Aorta (tissue), 4 donors: ENCODE results near the gene GRB10. TPM values are rescaled to one million over a fixed set of nuclear protein-coding genes. Genes with fewer than 3 reads are reported as not detected.

Experiments
- polyA plus RNA-seq, 2 donors: library from polyadenylated mRNA; stranded (reverse); fragments of 200-250 nt; gene quantifications; one replicate each; pipeline ENCODE4 v1.2.3, GENCODE V29; 2013
- total RNA-seq, 2 donors: library from RNA; stranded (reverse); fragmentation: NEBNext Ultra II Directional; extraction: Animal tissue kit (Norgen Biotek cat#: 25700); gene quantifications; one replicate each; pipeline ENCODE4 v1.2.1, GENCODE V29; 2021
- donor health status: healthy with polysubstance abuse.
- donor health status: Bipolar disorder and iron deficiency.
- donor health status: DM: no; HTN: no; CAD: no.
- donor health status: DM: yes; HTN: yes; CAD: no.

GRB10 gene
- total and polyA plus RNA-seq, 4 donors: 11.8 to 108 (median 63.8) TPM

Other genes with a start within 250 kb of the GRB10 start
- gene DDC, start 217.5 kb downstream of the GRB10 start, total RNA-seq: not detected
- 10 to 100 TPM in 1 of 2 donors, not detected in 1; 49.6 TPM for gene DDC, start 217.5 kb downstream of the GRB10 start, polyA plus RNA-seq